HG03159 (cell line): ENCODE measurements around the gene ALDH3A2.

Experiments
- ATAC-seq: cut with Tn5 transposase; IDR thresholded peaks from one replicate; pipeline ENCODE4 v1.9.1; 2021; ENCODE audit warnings: mild to moderate bottlenecking, moderate library complexity; ENCODE audit not compliant: unreplicated experiment

ALDH3A2 gene

GRCh38 chr17:19713901-19714361, 65.4 kb downstream of the ALDH3A2 start:
- no peak for ATAC-seq

GRCh38 chr17:19714542-19715411, 66.2 kb downstream of the ALDH3A2 start:
- no peak for ATAC-seq

GRCh38 chr17:19716108-19717030, 67.8 kb downstream of the ALDH3A2 start, which contains the start of gene SLC47A2:
Gene SLC47A2, minus strand, starts transcription at chr17:19716584. Its CDS starts 29 bp downstream, at chr17:19716555.
- no peak for ATAC-seq

- no peak for ATAC-seq
Measured at GRCh38 chr17:19717031-19717360, 68.4 kb downstream of the ALDH3A2 start.

GRCh38 chr17:19717411-19717908, 68.9 kb downstream of the ALDH3A2 start:
- no peak for ATAC-seq

- ATAC-seq, result no peak
Measured at GRCh38 chr17:19718041-19718612, 69.6 kb downstream of the ALDH3A2 start.

- ATAC-seq, result no peak
Measured at GRCh38 chr17:19718613-19719354, 70.2 kb downstream of the ALDH3A2 start.

- no peak for ATAC-seq
Measured at GRCh38 chr17:19719355-19720209, 71.0 kb downstream of the ALDH3A2 start.

GRCh38 chr17:19720210-19720475, 71.6 kb downstream of the ALDH3A2 start:
- ATAC-seq, result no peak

- no peak for ATAC-seq
Measured at GRCh38 chr17:19720631-19721426, 72.3 kb downstream of the ALDH3A2 start.

GRCh38 chr17:19723964-19724363, 75.4 kb downstream of the ALDH3A2 start:
- no peak for ATAC-seq

- no peak for ATAC-seq
Measured at GRCh38 chr17:19724501-19725420, 76.2 kb downstream of the ALDH3A2 start.

GRCh38 chr17:19725486-19725885, 76.9 kb downstream of the ALDH3A2 start:
- ATAC-seq, result no peak

GRCh38 chr17:19726631-19727376, 78.3 kb downstream of the ALDH3A2 start:
- ATAC-seq, result no peak
